ENCODE data around the gene COX19.
"Not testable (repeated sequence)": the region's sequence is repeated elsewhere in the genome, so short reads cannot be mapped to it uniquely, and the experiment has no call there.

The COX19 gene

GRCh38 chr7:976901-977325 is 1.6 kb upstream of the COX19 start:
- DNase-seq = no peak

GRCh38 chr7:975702-976473 is 539 bp upstream of the COX19 start:
- no peak for DNase-seq

- DNase-seq = peak in 2 of 3 donors; percentile 17 to 21
Measured at GRCh38 chr7:974172-974571, 1.2 kb downstream of the COX19 start.

GRCh38 chr7:973312-973711 is 2.0 kb downstream of the COX19 start:
- no peak for DNase-seq

- no peak for DNase-seq
Measured at GRCh38 chr7:972676-973309, 2.6 kb downstream of the COX19 start.

GRCh38 chr7:972110-972509 is 3.2 kb downstream of the COX19 start:
- no peak for DNase-seq

GRCh38 chr7:970744-971143 is 4.6 kb downstream of the COX19 start:
- no peak for DNase-seq

GRCh38 chr7:969403-969802 is 5.9 kb downstream of the COX19 start:
- DNase-seq = no peak

- DNase-seq = peak in 2 of 3 donors; percentile 46 to 53
Measured at GRCh38 chr7:968205-969105, 6.9 kb downstream of the COX19 start.

- no peak for DNase-seq
Measured at GRCh38 chr7:967361-968082, 7.8 kb downstream of the COX19 start.

GRCh38 chr7:966291-967069 is 8.9 kb downstream of the COX19 start:
- DNase-seq = no peak

- peak; percentile 47 to 63 (median 51) for DNase-seq
Measured at GRCh38 chr7:964401-965231, 10.7 kb downstream of the COX19 start.

- DNase-seq = no peak
Measured at GRCh38 chr7:963236-964078, 11.9 kb downstream of the COX19 start.

- DNase-seq = no peak
Measured at GRCh38 chr7:962401-963081, 12.8 kb downstream of the COX19 start.

- no peak for DNase-seq
Measured at GRCh38 chr7:961546-962400, 13.6 kb downstream of the COX19 start.

GRCh38 chr7:960972-961371 is 14.4 kb downstream of the COX19 start:
- DNase-seq = not testable (repeated sequence)

- DNase-seq = no peak
Measured at GRCh38 chr7:960269-960871, 15.0 kb downstream of the COX19 start.

- not testable (repeated sequence) for DNase-seq
Measured at GRCh38 chr7:959740-960139, 15.6 kb downstream of the COX19 start.

Measured in suppressor macrophage treated with lipopolysaccharide for 1 hour (primary cell).